Measurements from ENCODE around the gene EDIL3. TPM values are rescaled to one million over a fixed set of nuclear protein-coding genes. Genes with fewer than 3 reads are reported as not detected.

The EDIL3 gene
- total RNA-seq, 1 donor from 2014 or later, result 15.2 TPM

- H3K4me1 ChIP-seq, result no peaks in the 10 kb centered on the region
- TF ChIP-seq POLR2AphosphoS5 (IDR thresholded peaks at IDR 0.05; ENCODE audit: insufficient read depth in 1 of 2, low read depth in 1 of 2) (no peak), POLR2A (IDR thresholded peaks at IDR 0.05) (no peak)
- TF ChIP-seq, protein P1, sequence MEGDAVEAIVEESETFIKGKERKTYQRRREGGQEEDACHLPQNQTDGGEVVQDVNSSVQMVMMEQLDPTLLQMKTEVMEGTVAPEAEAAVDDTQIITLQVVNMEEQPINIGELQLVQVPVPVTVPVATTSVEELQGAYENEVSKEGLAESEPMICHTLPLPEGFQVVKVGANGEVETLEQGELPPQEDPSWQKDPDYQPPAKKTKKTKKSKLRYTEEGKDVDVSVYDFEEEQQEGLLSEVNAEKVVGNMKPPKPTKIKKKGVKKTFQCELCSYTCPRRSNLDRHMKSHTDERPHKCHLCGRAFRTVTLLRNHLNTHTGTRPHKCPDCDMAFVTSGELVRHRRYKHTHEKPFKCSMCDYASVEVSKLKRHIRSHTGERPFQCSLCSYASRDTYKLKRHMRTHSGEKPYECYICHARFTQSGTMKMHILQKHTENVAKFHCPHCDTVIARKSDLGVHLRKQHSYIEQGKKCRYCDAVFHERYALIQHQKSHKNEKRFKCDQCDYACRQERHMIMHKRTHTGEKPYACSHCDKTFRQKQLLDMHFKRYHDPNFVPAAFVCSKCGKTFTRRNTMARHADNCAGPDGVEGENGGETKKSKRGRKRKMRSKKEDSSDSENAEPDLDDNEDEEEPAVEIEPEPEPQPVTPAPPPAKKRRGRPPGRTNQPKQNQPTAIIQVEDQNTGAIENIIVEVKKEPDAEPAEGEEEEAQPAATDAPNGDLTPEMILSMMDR (IDR thresholded peaks at IDR 0.05), result no peak
- no peak overlapping the region for H3K27ac ChIP-seq
- intact Hi-C loops (cut with DNase I), result no loop called here
- H3K9me3 ChIP-seq, result no peaks in the 10 kb centered on the region
- no peaks in the 10 kb centered on the region for H3K36me3 ChIP-seq
- no peaks in the 10 kb centered on the region for H3K27me3 ChIP-seq
- H3K4me3 ChIP-seq, result no peak overlapping the region
- no peak for DNase-seq (ENCODE audit: extremely low spot score in 2 of 2)
Measured at GRCh38 chr5:83919071-83920041, 465.3 kb downstream of the EDIL3 start.

DNA sequence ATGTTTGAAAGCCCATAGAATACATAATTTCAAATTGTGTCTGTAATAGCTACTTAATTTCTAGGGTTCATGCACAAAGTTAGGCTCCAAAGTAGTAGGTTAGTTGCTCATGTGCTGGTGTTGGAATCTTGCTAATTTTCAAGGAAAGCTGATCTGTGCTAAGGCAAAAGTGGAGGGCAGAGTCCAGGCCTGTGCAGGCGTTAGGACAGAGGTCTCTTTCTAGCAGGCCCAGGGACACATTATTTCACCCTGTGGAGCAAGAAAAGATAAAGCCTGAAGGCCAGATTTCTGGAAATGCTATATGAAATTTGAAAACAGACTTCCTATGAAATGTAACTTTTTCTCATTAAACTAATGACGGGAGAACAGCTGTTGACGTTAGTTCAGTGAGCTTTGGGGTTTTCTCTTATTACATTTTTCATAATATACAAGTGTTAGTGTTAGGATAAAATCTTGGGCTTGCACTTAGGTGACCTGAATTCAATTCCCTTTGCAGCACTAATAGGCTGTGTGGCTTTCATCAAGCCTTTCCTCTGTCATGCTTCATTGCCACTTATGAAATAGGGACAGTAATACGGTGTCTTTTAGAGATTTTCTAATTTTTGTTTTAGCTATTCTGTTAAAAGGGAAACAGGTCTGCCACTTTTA lies 467.3 kb downstream of the EDIL3 start:
- no peaks in the 10 kb centered on the region for H3K27me3 ChIP-seq
- H3K4me3 ChIP-seq, result no peak overlapping the region
- DNase-seq (ENCODE audit: extremely low spot score in 2 of 2), result no peak
- intact Hi-C loops (cut with DNase I), result no loop called here
- H3K27ac ChIP-seq, result no peak overlapping the region
- no peak for TF ChIP-seq POLR2AphosphoS5 (IDR thresholded peaks at IDR 0.05; ENCODE audit: insufficient read depth in 1 of 2, low read depth in 1 of 2)
- no peak for TF ChIP-seq POLR2A (IDR thresholded peaks at IDR 0.05)
- TF ChIP-seq, protein P1 (IDR thresholded peaks at IDR 0.05), result no peak
- no peaks in the 10 kb centered on the region for H3K9me3 ChIP-seq
- no peaks in the 10 kb centered on the region for H3K36me3 ChIP-seq
- H3K4me1 ChIP-seq, result no peaks in the 10 kb centered on the region

DNA sequence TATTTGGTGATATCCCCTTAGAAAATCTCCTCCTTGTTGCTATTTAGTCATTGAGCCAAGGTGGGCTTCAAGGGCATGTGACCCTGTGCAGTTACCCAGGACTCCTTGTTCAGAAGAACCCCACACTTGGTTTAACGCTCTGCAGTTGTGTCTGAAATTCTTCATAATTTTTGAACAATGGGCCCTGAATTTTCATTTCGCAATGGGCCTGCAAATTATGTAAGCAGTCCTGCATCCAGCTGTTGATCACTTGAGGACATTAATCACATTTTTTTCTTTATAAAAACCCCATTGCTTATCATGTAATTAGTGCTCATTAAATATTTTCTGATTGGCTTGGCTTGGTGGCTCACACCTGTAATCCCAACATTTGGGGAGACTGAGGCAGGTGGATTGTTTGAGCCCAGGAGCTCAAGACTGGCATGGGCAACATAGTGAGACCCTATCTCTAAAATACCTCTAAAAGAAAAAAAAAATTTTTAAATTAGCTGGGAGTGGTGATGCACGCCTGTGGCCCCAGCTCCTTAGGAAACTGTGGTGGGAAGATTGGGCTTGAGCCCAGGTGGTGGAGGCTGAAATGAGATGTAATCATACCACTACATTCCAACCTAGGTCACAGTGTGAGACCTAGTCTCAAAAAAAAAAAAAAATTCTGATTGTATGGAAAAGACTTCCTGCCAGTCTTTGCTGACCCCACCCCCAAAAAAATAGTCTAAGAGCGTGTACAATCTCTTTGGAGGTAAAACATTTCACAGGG lies 469.8 kb downstream of the EDIL3 start:
- DNase-seq (ENCODE audit: extremely low spot score in 2 of 2), result no peak
- Histone ChIP-seq H3K4me1 (no peaks in the 10 kb centered on the region), H3K4me3 (no peak overlapping the region), H3K36me3 (no peaks in the 10 kb centered on the region), H3K27ac (no peak overlapping the region), H3K27me3 (no peaks in the 10 kb centered on the region), H3K9me3 (no peaks in the 10 kb centered on the region)
- intact Hi-C loops (cut with DNase I), result no loop called here
- TF ChIP-seq POLR2A (IDR thresholded peaks at IDR 0.05) (no peak), POLR2AphosphoS5 (IDR thresholded peaks at IDR 0.05; ENCODE audit: insufficient read depth in 1 of 2, low read depth in 1 of 2) (no peak)
- TF ChIP-seq, protein P1 (IDR thresholded peaks at IDR 0.05), result no peak

- H3K36me3 ChIP-seq, result no peaks in the 10 kb centered on the region
- no peak for DNase-seq (ENCODE audit: extremely low spot score in 2 of 2)
- no peaks in the 10 kb centered on the region for H3K27me3 ChIP-seq
- intact Hi-C loops (cut with DNase I), result no loop called here
- no peak overlapping the region for H3K4me3 ChIP-seq
- no peak overlapping the region for H3K27ac ChIP-seq
- TF ChIP-seq, protein P1 (IDR thresholded peaks at IDR 0.05), result no peak
- TF ChIP-seq POLR2AphosphoS5 (IDR thresholded peaks at IDR 0.05; ENCODE audit: insufficient read depth in 1 of 2, low read depth in 1 of 2) (no peak), POLR2A (IDR thresholded peaks at IDR 0.05) (no peak)
- H3K4me1 ChIP-seq, result no peaks in the 10 kb centered on the region
- no peaks in the 10 kb centered on the region for H3K9me3 ChIP-seq
Measured at GRCh38 chr5:83914199-83914598, 470.5 kb downstream of the EDIL3 start.
